NCI-H1105 treated with DMSO at 0.1 percent for 48 hours (cell line): ENCODE results near the gene ANKRD35.
A peak's percentile ranks its signal among the peaks of the same experiment; 100 is the strongest.
"Not testable (repeated sequence)": the region's sequence is repeated elsewhere in the genome, so short reads cannot be mapped to it uniquely, and the experiment has no call there.

Experiments
- DNase-seq: peaks from one replicate; lab custom pipeline; 2025; lab: John Stamatoyannopoulos, UW

The ANKRD35 gene

DNA sequence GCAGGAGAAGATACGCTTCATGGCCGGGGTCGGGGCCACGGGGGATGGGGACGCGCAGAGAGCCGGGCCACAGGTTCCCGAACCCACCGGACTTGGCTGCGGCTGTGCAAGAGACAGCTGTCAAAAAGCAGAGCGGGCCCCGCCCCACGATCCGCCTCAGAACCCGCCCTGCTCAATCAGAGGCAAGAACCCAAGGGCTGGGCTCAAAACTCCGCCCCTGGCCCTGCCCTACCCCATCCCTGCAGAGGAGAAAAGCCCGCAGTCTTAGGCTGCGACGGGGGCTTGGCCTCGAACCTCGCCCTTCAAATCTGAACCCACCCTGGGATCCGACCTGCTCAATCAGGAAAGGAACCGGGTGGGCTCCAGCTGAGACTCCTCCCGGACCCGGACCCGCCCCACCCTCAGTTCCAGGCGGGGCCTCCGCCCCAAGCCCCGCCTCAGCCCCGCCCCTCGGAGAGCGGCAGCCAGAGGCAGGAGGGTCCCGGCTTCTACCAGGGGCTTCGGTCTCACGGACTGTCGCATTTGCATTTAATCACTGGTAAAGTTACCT lies at the start of gene ANKRD35:
Gene ANKRD35, minus strand, starts transcription at position 129 of the 550 bp plus-strand sequence. Its CDS starts 108 bp downstream, at position 21.
- peak; percentile 52 for DNase-seq

DNA sequence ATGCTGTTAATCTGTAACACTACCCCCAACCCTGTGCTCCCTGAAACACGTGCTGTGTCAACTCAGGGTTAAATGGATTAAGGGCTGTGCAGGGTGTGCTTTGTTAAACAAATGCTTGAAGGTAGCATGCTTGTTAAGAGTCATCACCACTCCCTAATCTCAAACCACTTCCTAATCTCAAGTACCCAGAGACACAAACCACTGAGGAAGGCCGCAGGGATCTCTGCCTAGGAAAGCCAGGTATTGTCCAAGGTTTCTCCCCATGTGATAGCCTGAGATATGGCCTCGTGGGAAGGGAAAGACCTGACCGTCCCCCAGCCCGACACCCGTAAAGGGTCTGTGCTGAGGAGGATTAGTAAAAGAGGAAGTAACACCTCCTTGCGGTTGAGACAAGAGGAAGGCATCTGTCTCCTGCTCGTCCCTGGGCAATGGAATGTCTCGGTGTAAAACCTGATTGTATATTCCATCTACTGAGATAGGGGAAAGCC lies 46.9 kb upstream of the ANKRD35 start:
- DNase-seq: not testable (repeated sequence)

GRCh38 chr1:145927916-145928643 lies 42.4 kb upstream of the ANKRD35 start:
- no peak for DNase-seq

DNA sequence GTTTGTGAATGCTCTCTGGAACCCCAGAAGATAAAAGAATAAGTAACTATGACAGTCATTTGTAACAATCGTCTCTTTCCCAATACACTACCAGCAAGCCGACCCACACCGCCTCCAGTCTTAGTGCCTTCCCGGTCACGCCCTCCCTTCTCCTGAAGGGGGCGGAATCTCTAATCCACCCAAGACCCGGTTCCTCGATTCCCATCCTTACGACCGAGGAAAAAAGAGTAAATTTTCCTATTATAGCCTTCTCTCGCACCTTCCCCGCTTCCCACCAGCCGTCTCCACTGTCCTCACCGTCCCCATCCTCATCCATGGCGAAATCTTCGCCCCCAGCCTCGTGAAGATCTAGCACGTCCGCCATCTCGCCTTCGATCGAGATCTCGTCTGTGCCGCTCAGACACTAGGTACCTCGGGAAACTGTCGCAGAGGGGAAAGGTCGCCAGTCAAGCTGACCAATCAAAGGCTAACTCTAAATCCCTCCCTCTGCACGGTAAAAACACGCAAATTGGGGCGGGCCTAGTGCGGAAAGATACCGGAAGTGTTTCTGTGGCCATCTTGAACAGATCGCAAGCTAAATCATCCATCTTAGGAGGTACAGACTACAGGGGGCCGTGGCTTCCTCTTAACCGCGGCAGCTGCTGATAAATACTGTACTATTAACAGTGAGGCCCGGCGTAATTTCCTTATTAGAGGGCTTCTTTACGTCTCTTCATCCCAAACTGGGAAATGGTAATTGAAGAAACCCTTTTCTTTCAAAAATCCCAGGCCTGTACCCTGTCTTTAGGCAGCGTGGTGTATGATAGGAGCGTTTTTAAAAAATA lies 41.6 kb upstream of the ANKRD35 start, which contains the start of gene RBM8A:
Gene RBM8A, minus strand, starts transcription at position 422 of the 824 bp plus-strand sequence. Its CDS starts 58 bp downstream, at position 364.
- DNase-seq: peak; percentile 99

DNA sequence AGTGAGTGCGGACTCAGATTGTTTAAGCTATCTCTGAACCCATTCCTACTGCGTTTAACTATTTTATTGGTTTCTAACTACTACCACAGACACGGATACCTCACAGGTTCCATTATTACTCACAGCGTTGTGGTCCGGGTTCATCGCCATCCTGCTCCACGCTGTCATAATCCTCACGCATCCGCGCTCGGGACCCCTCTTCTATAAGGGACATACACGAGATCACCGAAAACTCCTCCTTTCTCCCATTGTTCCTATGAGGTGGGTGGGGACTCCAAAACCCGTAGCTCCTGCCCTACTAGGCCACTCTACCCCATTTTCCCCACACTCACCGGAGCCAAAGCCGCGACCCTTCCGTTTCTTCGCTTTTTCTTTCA lies 41.0 kb upstream of the ANKRD35 start:
- no peak for DNase-seq

GRCh38 chr1:145922266-145922665 lies 36.6 kb upstream of the ANKRD35 start:
- DNase-seq: no peak

DNA sequence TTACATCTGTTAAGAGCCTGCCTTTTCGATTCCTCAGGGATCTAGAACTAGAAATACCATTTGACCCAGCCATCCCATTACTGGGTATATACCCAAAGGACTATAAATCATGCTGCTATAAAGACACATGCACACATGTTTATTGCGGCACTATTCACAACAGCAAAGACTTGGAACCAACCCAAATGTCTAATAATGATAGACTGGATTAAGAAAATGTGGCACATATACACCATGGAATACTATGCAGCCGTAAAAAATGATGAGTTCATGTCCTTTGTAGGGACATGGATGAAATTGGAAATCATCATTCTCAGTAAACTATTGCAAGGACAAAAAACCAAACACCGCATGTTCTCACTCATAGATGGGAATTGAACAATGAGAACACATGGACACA lies 34.6 kb upstream of the ANKRD35 start:
- DNase-seq: not testable (repeated sequence)

DNA sequence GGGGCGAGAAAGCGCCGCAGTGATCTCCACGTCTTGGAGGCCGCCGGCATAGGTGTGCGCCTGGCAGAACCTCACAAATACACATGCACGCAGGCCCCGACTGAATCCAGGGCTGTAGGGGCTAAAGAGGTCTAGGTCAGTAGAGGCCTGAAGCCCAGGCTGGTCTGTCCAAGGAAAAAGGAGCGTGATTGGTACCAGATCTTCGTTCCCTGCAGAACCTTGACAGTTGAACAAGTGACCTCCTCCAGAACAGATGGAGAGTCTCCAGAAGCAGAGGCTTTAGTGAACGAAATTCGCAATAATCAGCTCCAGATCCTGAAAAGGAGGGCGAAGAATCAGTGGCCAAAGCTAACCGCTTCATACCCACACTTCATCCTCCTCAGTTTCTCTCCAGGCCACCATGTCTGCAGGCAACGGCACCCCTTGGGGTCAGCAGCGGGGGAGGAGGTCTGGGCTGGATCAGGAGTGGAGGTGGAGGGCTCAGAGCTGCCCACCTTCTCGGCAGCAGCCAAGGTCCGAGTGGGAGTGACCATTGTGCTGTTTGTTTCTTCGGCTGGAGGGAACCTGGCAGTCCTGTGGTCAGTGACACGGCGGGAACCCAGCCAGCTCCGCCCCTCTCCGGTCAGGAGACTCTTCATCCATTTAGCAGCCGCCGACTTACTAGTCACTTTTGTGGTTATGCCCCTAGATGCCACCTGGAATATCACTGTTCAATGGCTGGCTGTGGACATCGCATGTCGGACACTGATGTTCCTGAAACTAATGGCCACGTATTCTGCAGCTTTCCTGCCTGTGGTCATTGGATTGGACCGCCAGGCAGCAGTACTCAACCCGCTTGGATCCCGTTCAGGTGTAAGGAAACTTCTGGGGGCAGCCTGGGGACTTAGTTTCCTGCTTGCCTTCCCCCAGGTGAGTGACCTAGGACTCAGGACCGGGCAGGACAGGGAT lies 33.6 kb upstream of the ANKRD35 start:
- DNase-seq: peak; percentile 46

GRCh38 chr1:145918144-145918991 lies 32.7 kb upstream of the ANKRD35 start, which contains the start of gene PEX11B:
Gene PEX11B, minus strand, starts transcription at chr1:145918717. Its CDS starts 29 bp downstream, at chr1:145918688.
- DNase-seq: peak; percentile 84

GRCh38 chr1:145917595-145917994 lies 31.9 kb upstream of the ANKRD35 start:
- no peak for DNase-seq

- DNase-seq: no peak
Observed at GRCh38 chr1:145916745-145917144, 31.1 kb upstream of the ANKRD35 start.

DNA sequence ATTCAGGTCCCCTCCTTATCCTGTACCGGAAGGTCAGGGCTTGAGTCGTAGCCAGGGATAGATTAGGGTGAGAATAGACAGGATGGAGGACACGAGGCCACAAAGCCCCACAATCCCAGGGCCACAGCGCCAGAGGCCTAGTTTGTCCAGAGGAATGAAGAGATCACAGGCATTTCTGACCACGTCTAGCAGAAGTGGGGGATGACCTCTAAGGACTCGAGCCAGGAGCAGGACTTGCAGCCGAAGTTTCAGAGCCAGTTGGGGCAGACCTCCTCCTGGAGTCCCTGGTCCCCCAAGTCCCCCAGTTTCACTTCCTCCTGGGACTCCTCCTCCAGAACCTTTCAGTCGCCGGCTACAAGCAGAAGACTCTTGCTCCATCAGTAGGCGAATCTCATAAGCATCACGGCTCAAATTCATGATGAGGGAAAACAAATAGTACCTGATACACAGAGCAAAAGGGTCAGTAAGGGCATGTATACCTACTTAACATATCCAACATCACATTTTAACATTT lies 26.5 kb upstream of the ANKRD35 start:
- DNase-seq: no peak

DNA sequence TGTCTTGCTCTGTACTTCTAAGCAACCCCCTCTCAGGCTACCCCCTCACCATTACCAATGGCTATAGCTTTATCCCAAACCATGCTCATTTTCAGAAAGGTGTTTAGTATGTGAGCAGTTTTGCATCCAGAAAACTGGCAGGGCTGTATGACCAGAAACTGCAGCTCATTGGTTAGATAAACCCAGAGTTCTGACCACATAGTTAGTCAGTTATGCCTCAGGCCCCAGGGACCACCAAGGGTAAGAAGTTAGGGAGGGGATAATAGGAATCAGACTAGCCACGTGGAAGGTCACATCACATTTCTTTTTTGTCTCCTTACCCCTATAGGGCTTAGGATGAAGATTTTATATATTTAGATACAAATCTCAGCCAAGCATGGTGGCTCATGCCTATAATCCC lies 23.0 kb upstream of the ANKRD35 start:
- no peak for DNase-seq

- DNase-seq: no peak
Observed at GRCh38 chr1:145906954-145907753, 21.5 kb upstream of the ANKRD35 start.

DNA sequence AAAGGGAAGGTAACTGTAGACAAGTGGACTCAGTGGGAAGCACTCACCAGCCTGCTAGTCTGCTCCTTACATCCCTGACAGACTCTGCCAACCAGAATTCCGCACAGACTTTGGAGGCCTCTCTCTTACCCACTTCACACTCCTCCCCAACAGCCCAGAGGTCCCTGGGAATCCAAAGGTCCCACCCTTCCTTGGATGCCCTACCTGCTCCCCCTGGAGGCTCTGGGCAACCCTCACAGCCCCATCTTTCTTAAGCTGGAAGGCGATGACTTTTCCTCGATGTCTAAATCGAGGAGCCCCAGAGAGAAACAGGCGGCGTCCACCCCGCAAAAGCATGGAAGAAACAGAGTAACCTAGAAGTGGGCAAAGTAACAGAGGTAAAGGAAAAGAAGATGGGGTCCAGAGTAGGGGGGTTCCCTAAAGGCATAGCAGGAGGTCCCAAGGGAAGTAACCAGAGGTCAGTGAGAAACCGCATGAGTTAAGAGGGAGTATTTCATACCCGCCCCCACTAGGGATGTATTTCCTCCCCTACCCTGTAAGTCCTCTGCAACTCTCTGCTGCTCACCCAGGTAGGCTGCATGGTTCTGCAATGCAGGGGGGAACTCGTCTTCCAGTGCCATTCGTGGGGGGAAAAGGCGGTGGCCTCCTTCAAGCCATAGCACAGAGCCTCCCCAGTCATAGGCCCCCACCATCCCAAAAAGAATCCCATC lies 15.8 kb upstream of the ANKRD35 start:
- no peak for DNase-seq

DNA sequence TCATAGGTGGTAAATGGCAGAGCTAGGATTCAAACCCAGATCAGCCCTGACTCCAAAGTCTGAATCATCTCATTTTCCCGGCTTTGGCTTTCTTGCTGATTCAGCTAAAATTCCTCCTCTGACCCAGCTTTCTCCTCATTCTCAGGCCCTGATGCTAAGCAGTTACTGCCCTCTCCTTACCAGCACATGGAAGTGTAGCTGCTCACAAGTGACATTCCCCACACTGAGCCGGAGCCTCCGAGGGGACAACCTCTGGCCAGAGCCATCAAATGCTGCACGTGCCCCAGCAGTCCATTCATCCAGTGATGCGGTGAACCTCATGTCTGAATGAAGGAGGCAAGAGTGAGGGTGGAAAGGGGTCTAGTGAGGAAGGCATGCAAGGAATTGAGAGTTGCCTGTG lies 13.1 kb upstream of the ANKRD35 start:
- no peak for DNase-seq

DNA sequence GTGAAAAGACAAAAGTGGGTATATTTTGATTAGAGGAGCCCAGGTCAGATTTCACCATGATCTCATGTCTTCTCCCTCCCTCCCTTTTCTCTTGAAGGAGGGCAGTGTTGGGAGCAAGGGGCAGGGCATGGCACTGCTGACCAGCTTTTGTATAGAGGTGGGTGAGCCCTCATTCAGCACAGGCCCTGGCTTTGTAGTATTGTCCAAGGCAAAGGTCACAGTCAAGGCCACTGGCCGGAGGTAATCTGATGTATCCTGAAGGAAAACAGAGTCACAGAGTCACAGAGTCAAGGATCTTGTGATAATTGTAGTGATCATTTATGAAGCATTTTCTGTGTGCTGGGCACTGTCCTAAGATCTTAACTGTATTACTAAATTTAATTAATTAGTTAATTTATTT lies 12.3 kb upstream of the ANKRD35 start:
- DNase-seq: no peak

GRCh38 chr1:145895471-145895870 lies 9.8 kb upstream of the ANKRD35 start:
- no peak for DNase-seq
